ENCODE data around the gene RNF6.

The RNF6 gene

DNA sequence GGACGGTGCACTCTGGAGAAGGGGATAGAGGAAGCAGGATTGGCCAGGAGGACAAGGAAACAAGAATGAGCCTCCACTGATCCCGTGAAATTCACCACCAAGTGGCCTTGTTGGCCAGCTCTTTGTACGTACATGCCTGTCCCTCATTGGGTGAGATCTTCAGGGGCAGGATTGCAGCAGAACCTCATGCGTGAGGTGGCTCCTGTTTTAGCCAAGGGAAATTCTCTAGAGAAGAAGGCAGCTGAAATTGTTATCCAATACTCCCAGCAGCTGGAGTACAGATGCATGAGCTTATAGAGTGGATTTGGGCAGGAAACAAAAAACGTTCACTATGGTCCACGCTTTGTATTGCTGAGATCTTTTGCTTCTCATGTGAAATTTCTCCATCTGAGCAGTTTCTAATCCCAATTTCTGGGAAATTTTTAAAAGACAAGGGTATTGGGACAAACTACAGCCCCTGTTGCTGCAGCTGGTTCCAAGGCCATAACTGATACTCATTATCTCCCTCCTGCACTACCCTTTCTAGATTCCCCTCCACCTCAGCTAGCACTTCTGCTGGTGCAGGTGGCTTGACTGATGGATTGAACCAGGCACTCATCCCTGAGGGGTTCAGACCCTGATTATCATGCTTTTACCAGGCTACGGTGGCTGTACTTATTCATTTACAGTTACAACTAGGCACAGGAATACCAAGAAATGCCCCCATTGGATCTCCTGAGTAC, 3.9 kb upstream of the RNF6 start:
- DNase-seq = no peak

DNA sequence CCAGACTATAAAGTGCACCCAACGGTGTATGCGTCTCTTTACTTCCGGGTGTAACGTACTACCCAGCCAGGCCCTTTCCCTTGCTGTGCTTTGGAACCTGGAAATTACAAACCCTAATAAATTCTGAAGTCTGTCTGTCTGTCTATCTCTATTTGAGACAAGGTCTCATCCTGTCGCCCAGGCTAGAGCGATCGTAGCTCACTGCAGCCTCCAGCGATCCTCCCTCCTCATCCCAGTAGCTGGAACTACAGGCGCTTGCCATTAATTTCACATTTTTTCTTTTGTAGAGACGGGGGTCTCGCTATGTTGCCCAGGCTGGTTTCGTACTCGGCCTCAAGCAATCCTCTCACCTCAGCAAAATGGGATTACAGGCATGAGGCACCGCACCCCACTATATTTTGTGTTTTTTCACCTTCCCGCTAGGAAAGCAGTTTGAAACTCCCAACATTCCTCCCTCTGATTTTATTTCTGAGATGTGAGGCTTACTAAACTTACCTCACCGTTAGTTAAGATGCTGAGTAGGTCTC, 469 bp upstream of the RNF6 start:
- no peak for DNase-seq

DNA sequence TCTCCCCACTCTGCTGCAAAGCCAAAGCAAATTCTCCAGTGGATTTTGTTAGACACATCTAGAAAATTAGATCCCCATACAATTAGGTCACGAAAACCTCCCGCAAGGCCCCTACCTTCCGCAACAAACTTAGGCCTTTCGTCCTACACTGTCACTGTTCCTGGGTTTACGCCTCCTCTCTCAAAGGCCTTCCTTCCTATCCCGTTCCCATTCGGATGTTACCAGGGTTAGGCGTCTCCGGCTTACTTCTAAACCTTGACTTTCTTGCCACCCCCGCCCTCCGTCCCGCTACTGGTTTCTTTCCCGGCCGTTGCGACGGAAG, 754 bp downstream of the RNF6 start:
- no peak for DNase-seq

DNA sequence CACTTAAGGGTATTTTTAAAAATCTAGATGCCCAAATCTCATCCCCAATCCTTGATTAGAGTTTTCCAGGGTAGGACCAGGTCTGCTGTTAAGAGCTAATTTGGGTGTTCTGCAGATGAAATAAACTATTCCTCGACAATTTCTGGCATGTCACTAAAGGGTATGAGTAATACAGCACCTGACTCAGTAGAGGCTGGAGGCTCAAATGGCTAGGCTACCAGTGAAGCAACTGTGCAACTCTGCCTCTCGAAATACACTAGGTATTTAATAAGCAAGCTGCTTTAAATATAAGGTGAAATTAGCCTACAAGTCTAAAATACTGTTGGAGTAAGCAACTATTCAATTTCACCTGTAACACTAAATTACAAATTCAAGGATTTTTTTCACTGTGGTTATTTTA, 1.5 kb downstream of the RNF6 start:
- no peak for DNase-seq

DNA sequence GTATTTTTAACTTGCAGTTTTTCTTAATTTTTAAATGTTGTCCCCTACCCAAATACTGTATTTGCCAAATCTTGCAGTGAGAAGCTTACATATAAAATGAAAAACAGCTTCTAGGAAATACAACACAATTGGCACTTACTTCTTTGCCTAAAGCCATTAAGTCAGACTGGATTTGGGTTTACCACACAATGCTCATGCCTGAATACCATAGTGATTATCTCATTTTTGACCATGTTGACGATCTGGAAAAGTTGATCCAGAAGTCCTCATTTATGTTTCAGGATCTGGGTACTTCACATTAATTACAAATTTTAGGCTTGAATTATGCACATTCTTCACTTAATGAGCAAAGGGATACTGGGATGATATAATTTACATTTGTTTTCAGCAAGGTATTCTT, 2.4 kb downstream of the RNF6 start:
- DNase-seq = no peak

DNA sequence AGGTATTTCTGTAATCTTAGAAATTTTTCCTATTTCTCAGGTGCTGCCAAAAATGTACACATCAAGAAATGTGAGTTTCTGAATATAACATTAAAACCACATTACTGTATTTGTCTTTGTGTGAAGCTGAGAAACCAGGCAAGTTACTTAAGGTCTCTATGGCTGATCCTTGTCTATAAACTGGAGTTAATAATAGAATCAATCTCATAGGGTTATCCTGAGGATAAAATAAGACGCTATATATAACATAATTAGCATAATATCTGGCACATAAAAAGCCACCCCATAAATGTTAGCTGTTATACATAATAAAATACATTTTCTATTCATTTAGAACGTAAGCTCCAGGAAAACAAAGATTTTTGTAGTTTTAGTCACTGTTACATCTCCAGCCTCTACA, 6.1 kb downstream of the RNF6 start:
- DNase-seq = no peak

DNA sequence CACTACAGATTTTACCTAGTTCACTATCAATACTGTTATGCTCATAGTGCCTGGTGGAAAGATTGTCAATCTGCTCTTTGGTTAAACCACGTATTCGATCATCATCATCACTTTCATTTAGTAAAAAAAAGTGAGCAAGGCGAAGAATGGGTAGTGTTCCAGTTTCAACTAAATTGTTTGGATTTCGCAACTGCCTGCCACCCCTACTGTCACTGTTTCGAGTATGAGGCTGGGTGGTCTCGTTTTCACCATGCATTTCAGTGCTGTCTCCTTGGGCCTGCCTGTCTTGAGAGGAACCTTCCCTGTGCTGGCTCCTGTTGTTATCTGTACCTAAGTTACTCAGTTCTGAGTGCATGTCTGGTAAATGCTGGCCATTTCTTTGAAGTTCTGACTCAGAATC, 8.1 kb downstream of the RNF6 start:
- DNase-seq = no peak

DNA sequence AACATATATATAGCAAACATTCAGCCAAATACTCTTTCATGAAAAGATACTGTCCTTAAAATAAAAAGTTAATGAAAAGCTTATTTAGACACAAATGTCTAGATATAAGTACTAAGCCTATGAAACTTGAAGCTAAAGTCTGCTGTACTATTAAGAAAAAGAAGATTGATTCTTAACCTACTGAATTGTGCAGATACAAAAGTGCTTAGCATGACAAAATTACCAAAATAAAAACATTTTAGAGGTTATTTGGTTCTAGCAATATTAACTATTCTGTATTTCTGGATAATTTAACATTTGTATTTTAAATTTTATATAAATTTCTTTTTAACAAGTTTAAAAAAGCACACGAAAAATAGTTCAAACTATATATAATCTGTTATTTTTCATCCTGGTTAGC, 8.8 kb downstream of the RNF6 start:
- no peak for DNase-seq

DNA sequence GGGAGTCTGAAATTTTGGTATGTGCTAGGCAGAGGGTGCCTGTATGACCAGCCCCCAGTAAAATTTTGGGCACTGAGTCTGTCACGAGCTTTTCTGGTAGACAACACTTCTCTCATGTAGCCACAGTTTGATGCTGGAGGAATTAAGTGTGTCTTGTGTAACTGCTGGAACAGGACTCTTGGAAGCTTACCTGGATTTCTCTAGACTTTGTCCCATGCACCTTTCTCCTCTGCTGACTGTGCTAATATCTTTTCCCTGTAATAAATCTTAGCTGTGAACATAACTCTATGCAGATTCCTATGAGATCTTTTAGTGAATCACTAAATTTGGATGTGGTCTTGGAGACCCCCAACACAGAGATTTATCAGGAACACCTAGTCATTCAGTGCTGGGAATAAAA, 13.8 kb downstream of the RNF6 start:
- no peak for DNase-seq

DNA sequence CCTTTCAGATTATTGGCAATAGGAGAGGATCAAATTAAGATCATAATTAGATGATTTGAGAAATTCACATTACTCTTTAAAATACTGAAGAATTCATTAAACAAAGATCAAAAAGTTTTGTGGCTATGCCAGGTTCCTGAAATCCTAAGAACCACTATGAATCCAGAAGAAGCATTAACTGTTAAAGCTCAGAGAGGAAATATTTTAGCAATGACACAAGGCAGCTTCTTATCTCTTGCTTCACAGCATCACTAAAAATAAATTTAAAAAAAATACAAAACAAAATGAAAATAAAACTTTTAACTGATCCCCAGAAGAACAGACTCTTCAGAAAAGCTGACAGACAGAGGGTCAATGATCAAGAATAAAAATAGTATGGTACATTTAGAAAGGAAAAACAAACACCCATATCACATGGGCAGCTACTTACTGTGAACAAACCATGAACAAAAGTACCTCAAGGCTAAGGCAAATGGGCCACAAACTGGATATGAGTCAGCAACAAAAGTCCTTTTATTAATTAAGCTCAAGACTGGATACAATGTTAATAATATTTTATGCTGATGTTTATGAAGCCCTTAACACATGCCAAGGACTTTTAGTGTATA, 19.6 kb downstream of the RNF6 start:
- no peak for DNase-seq

DNA sequence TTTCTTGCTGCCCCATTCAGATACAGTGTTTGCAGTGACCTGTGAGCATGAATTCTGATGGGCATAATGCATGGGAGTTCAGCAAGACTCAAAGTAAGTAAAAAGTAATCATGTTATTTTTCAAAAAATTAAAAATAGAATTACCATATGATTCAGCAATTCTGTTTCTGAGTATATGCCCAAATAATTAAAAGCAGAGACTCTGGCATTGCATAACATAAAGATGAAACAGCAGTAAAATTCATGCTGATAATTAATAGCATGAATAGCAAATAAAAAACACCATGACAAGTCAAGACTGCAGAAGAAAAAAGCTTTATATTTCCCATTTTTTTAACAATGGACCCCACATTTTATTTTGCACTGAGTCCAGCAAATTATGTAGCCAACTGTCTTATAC, 21.3 kb downstream of the RNF6 start:
- DNase-seq = no peak

DNA sequence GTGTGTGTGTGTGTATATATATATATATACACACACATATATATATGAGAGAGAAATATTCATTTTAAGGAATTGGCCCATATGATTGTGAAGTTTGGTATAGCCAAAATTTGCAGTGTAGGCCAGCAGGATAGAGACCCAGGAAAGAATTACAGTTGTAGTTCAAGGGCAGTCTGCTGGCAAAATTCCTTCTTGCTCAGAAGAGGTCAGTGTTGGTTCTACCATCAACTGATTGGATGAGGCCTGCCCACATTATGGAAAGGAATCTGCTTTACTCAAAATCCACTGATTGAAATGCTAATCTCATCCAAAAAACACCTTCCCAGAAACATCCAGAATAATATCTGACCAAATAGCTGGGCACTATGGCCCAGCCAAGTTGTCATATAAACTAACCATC, 24.0 kb downstream of the RNF6 start:
- no peak for DNase-seq

DNA sequence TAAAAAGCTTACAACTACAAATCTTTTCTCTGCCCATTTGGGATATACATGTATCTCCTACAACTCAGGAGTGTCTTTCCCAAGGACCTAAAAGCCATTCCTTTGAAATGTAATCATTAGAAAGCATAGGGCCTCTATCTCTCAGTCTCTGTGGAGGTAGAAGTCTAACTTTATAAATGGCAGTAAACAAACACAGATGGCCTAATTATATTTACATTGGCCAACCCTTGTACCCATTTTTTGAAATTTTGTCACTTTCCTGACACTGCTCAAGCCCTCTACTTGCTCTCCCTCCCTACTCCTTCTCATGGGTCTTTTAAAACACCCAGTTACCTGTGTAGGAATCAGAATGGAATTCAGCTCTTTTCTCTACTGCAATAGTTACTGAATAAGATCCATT, 24.8 kb downstream of the RNF6 start:
- DNase-seq = no peak

DNA sequence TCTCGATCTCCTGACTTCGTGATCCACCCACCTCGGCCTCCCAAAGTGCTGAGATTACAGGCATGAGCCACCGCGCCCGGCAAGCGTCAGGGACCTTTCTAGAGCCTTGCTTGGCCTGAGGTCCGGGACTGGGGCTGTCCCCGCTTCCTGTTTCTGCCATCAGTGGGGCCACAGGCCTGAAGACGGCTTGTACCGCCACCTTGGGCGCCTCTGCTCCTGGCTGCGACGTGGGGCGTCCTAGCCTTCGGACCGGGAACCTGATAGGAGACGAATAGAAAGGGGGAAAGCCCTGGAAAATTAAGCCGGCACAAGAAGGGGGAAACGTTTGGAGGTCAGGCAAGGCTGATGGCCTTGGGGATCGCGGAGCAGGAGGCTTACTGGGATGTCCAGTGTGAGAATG, 35.1 kb downstream of the RNF6 start:
- peak in 1 of 2 donors; percentile 9 for DNase-seq

DNA sequence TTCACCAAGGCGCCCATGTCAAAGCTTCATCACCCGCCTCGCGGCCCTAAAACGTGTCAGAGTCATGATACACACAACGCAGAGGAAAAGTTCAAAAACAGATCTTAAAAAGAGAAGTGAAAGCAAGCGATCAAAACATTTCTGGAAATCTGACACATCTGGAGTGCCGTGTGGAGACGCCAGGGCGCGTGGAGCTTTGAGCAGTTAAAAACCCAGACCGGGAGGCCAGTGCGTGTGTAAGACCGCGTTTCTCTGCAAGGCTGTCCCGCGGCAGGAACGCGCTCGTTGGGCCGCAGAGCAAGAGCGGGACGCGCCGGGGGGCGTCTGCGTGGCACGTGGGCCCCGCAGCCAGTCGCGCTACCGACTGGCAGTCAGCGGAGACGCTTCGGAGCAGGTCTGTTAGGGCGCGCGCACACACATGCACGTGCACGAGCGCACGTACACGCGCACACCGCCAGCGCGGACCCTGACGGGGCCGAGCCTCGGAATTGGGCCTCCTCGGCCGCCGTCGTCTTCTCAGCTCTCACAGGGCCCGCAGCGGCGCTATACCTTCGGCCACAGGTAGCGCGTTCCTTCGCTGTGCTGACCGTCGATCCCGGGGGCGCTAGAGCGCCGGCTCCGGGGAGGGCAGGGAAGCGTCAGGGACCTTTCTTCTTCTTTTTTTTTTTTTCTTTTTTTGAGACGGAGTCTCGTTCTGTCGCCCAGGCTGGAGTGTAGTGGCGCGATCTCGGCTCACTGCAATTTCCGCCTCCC, 35.8 kb downstream of the RNF6 start:
- DNase-seq = peak; percentile 88 to 90

DNA sequence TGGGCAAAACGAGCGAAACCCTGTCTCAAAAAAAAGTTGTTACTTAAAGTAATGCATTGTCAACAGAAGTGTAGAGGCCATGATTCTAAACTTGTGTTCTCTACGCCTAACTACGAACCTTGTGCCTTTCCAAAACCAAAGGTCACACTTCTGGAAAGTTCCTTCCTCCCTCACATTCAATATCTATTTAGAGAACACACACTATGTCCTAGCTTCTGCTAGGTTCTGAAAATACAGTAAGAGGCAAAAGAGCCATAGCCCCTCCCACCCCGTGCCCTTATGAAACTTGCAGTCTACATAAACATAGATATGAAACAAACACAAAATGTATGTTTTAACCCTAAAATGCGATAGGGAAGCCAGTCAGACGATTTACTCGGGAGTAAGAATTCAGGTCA, 36.4 kb downstream of the RNF6 start:
- no peak for DNase-seq

DNA sequence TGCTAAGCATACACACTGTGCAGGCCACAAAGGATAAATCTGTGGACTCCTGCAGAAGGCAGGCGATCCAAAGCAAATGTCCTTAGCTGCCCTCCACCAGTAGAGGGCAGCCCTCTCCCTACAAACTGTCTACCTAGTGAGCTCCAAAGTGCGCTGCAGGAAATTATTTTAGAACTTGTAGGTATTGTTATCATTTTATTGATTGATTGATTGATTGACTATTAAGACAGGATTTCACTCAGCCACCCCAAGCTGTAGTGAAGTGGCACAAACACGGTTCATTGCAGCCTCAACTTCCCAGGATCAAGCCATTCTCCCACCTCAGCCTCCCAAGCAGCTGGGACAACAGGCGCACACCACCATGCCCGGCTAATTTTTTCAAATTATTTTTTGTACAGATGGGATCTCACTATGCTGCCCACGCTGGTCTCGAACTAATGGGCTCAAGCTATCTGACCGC, 37.3 kb downstream of the RNF6 start:
- peak; percentile 66 to 72 for DNase-seq

DNA sequence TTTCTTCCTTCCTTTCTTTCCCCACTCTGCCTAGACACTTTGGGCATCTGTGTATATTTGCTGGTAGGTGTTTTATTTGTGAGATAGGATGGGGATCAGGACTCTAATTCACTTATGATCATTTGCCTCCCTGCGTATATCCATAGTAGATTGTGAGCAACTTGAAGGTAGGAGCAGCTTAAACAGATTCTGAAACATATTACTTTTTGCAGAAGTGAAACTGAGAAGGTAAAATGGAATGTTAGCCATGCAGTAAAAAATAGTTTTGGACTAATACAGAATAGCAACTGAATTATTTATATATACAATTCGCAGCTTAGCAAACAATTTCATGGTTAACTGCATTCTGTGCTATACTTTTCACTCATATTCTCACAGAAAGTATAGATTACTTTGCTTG, 38.7 kb downstream of the RNF6 start:
- DNase-seq = no peak

DNA sequence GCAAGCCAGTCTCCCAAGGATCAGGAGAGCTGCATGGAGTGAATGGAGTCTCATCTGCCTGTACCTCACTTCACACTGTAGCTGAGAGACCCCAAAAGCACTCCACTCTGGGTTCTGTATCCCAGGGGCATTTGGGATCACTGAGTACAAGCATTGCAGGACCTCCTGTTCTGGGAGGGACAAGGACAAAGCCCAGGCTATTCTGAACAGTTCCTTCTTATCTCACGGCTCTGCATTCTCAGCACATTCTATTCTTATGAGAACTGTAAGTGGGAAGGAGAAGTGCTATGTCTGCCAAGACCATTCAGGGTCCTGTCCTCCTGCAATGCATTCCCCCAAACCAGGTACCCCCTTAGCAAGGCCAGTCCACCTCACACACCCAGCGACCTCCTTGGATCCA, 42.8 kb downstream of the RNF6 start:
- DNase-seq = no peak

DNA sequence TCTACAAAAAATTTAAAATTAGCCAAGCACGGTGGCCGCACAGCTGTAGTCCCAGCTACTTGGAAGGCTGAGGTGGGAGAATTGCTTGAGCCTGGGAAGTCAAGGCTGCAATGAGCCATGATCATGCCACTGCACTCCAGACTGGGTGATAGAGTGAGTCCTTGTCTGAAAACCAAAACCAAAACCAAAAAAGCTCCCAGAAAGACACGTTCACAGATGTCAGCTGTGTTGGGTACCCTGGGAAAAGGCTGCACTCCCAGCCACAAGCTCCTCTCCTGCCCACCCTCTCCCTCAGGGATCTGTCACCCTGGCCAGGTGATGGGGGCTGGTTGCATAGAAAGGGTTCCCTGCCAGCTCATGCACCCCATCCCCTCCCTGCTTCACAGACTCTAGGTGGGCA, 53.3 kb downstream of the RNF6 start:
- DNase-seq = no peak

DNA sequence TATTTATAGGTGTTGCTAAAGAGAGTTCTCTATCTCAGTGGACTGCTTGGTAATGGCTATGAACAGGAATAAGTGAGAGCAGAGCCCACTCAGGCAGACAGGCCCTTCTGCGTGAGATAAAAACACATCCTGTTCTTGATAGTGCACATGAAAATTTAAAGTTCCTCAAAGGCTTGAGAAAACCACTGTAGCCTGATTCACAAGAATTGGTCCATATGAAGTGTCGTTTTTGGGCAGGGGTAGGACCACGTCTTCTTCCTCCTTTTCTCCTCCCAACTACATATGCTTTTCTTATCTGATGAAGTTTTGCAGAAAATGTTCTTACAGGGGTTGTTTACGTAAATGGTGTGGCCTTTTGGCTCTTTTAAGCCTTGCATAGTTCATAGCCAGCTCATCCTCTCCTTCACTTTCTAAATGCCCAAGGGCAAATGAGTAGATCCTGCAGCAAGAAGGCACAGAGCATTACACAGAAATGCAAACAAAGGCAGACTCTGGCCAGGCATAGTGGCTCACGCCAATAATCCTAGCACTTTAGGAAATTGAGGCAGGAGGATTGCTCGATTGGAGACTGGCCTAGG, 53.8 kb downstream of the RNF6 start:
- no peak for DNase-seq

DNA sequence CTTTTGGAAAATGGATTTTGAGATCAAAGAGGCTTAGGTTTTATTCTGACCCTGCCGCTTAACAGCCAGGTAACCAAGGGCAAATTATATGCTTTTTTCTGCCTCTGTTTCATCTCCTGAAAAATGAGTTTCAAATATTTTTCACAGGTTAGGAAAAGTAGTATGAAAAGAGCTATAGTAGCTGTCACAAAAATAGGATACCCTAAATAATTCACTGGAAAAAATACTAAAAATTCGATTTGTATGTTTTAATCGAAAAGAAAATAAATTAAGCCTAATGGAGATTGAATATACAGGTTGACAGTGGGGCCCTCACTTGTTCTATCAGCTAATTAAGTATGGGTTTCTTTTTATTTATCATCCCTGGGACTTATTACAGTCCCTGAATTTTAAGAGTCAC, 58.3 kb downstream of the RNF6 start:
- DNase-seq = no peak
